GM19395 (cell line): ENCODE measurements around the gene EIF2S1.
"Not testable (repeated sequence)": the region's sequence is repeated elsewhere in the genome, so short reads cannot be mapped to it uniquely, and the experiment has no call there.

Experiments used
- ATAC-seq: cut with Tn5 transposase; IDR thresholded peaks from one replicate; pipeline ENCODE4 v1.9.1; 2021; ENCODE audit warnings: mild to moderate bottlenecking, moderate library complexity; ENCODE audit not compliant: unreplicated experiment

Gene EIF2S1

DNA sequence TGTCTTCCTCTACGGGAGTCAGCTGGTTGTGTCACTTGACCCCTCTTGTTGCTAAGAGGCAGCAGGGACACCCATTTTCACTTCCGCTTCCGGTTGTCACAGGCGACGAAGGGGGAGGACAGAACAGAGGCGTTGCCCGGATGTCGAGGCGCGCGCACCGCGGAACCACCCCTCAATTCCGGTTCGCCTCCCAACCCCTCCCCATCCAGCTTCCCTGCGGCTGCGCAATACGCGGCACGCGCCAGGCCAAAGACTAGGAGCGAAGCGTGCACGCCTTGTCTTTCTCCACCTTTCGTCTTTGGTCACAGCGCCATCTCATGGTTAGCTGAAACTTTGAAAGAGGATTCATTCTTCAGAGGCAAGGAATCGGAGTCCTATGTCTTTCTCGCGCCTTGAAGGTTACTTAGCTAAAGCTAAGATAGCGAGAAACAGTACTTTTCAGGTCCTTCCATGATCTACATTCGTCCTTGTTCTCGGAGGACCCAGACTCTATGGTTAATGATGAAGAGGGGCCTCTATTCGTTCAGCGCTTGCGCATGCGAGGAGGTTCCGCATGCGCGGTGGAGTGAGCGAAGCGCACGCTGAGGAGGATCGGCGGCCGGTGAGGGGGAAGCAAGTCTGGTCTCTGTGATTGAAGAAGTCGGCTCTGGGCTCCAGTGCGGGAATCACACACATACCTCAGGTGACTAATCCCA is at the start of gene EIF2S1, which contains the start of gene ATP6V1D:
TSS of gene EIF2S1 (plus strand) at position 554 of the 695 bp plus-strand sequence. CDS start 4,440 bp downstream, outside the sequence.
TSS of gene ATP6V1D (minus strand) at position 30 of the 695 bp plus-strand sequence. CDS start 106 bp downstream, outside the sequence.
- peak; percentile 94 for ATAC-seq

DNA sequence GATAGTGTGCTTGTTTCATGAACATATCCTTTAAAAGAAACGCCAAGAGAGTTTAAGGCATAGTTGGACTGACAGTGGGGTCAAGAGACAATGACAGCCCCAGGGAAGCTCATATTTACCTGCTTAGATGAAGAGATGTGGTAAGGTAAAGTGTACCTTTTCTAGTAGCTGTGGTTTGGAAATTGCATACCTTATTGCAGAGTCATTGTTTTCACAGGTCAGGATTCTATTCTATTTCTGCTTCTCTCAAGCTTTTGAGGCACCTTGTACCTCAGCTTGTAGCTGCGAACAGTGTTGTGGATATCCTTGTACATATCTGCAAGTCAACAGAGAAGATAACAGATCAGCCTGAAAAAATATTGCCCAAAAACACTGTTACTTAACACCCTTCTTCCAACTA is 48.3 kb upstream of the EIF2S1 start:
- no peak for ATAC-seq

- no peak for ATAC-seq
Measured at GRCh38 chr14:67313153-67313552, 47.0 kb upstream of the EIF2S1 start.

GRCh38 chr14:67317822-67318221 is 42.3 kb upstream of the EIF2S1 start:
- ATAC-seq = no peak

DNA sequence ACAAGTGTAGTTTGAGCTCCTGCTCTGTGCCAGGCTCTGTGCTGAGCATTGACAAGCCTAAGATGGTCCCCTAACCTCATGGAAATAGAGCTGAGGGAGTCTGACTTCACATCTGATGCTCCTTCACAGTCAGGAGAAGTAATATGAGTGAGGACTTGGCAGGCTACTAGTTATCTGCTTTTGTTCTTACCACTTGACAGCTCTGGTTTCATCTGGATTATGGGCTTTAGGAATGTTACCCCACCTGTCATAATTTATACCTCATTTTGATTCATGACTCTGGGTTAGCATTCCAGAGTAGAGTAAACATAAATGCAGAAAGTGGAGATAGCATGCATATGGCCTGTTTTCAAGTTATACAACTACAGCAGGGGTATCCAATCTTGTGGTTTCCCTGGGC is 41.0 kb upstream of the EIF2S1 start:
- ATAC-seq = no peak

GRCh38 chr14:67329666-67330065 is 30.5 kb upstream of the EIF2S1 start:
- ATAC-seq = not testable (repeated sequence)

- no peak for ATAC-seq
Measured at GRCh38 chr14:67331368-67332125, 28.6 kb upstream of the EIF2S1 start.

DNA sequence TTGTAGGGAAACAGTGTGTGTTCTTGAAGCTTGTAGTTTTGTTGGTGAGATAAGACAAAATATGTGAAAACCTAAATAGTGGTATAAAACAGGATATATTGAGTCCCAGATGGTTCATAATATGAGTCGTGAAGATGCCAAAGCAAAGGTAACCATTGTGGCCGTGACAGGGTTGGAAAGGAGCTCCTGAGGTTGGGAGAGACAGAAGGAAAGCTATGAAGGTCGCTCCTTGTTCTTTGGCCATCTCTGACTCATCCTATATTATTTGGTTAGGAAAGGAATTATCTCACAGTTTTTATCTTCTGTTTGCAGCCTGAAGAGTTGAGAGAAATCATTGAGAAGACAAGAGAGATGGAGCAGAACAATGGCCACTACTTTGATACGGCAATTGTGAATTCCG is 27.7 kb upstream of the EIF2S1 start:
- ATAC-seq = no peak

- ATAC-seq = no peak
Measured at GRCh38 chr14:67335781-67336180, 24.3 kb upstream of the EIF2S1 start.

DNA sequence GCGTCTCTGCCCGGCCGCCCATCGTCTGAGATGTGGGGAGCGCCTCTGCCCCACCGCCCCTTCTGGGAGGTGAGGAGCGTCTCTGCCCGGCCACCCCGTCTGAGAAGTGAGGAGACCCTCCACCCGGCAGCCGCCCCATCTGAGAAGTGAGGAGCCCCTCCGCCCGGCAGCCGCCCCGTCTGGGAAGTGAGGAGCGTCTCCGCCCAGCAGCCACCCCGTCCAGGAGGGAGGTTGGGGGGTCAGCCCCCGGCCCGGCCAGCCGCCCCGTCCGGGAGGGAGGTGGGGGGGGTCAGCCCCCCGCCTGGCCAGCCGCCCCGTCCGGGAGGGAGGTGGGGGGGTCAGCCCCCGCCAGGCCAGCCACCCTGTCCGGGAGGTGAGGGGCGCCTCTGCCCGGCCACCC is 18.9 kb upstream of the EIF2S1 start:
- not testable (repeated sequence) for ATAC-seq

- ATAC-seq = no peak
Measured at GRCh38 chr14:67343601-67344230, 16.4 kb upstream of the EIF2S1 start.

GRCh38 chr14:67345583-67345982 is 14.5 kb upstream of the EIF2S1 start:
- no peak for ATAC-seq

- no peak for ATAC-seq
Measured at GRCh38 chr14:67352055-67352454, 8.1 kb upstream of the EIF2S1 start.

DNA sequence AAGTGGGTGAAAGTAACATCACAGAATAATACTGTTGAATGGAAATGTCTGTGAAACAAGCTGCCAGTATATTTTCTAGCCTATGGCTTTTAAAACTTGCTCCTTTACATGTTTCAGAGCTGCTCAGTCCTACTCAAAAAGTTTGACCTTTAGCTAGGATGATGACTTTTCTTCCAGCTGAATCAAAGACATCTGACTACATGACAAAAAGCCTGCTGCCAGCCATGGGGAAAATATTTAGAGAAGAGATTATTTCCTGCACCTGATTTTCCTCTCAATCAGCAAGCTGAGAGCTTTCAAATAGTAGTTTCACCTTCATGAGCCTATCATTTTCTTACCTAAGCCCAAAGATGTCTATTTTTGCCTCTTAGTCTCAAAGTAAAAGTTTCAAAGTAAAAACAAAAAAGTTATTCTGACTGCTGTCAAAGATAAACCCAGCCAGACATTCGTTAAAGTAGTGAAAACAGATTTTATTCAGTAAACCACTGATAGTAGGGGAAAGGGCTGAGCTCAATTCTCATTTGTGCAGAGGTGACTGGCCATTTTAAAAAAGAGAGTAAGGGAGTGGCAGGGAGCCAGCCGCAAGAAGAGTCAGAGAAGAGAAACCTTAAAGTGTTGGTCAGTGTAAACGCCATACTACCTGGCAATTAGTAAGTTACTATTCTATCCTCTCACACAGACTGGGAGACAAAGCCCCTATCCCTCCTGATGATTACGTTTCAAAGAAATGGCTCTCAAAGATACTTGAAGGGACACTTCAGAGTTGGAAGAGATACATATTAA is 2.8 kb upstream of the EIF2S1 start:
- no peak for ATAC-seq

DNA sequence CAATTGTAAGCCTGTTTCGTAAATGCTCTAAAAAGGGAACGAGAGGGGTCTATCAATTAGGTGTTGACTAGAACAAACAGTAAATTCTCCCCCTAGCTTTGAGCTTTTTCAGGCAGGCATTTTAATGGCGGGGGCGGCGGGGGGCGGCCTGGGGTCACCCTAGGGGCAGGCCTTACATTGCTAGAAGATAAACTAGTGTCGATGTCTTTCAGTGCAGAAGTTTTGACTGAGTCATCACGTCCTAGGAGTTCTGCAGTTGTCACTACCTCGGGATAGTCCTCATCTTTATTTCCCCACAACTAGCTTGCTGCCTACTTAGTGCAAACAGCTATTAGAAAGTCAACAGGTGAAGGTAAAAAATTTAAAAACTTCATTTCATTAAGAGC is 2.2 kb upstream of the EIF2S1 start:
- no peak for ATAC-seq

DNA sequence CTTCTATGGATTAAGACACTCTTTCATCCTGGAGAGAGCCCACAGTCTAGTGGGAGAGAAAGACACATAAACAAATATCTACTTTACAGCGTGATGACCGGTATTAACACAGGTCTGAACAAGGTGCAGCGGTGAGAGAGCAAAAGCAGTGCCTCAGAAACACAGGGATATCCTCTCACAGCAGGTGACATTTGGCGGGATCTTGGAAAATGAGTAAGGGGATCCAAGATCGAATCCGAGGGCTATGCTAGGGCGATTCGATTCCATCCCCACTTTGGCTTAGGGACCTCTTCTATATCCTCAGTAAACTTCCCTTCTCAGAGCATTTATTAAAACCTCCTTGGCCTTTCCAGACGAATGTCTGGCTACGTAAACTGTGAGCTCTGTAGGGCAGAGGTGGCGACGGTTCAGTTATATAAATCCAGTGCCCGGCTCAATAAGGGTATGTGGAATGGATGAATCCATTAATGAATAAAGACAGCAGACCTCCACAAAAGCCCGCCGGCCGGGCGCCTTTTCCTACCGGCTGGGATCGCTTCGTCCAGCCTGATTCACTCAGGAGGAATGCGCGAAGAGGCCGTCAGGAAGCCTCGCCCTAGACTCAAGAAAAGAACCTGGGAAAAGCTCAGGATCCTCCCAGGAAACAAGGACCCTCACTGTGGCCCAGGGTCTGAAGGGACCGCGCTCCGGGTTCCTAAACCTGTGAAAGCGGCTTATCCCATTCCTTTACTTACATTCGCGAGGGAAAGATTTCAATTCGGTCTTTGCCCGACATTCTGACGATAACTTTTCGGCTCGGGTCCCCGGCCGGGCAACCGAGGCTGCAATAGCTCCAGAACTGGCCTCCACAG is 979 bp upstream of the EIF2S1 start:
- ATAC-seq = peak; percentile 1

DNA sequence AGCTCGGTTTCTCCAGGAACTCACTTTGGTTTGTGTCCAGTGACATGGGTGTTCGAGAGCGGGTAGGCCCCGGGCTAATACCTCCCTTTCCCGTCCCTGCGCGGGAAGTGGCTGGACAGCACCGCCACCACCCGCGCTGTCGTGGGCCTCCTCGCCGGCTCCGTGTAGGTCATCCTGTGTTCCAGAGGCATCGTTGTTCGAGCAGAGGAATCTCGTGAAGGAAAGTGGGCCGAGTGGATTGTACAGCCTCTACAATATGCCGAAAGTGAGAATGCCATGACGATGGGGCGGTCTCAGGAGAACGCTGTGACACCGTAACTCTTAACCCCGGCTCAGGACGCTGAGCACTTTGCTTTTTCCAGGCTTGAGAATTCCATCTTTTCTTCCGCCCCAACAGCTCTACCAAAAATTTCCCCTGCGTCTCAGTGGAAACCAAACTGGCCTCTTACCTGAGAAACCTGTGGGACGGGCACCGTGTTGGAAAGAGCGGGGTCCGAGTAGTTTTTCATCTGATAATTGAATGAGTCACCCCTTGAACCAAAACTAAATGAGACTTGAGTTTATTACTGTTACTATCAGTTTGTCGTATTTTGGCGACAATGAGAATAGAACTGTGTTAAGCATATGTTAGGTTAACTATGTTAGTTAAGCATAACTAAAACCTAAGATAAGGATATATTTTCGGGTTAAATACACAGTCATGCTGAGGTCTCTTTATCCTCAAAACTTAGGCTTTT is 510 bp downstream of the EIF2S1 start:
- ATAC-seq = peak; percentile 34

GRCh38 chr14:67365476-67365875 is 5.3 kb downstream of the EIF2S1 start:
- ATAC-seq = no peak

- ATAC-seq = no peak
Measured at GRCh38 chr14:67370830-67371229, 10.7 kb downstream of the EIF2S1 start.
